H1 (cell line): ENCODE data around the gene KRTAP17-1. TPM values are rescaled to one million over a fixed set of nuclear protein-coding genes. Genes with fewer than 3 reads are reported as not detected.
A peak's percentile ranks its signal among the peaks of the same experiment; 100 is the strongest.

Experiments used
- CTCF ChIA-PET: fragments of 300-600 bp; sonication (Branson Sonifier 250); formaldehyde crosslinking; loops from one replicate; lab custom pipeline; 2021; ENCODE audit not compliant: partially characterized antibody; lab: Charles Lee
- POLR2A ChIA-PET: fragments of 300-600 bp; sonication (Branson Sonifier 250); formaldehyde crosslinking; loops from one replicate; lab custom pipeline; 2021; ENCODE audit warnings: inconsistent platforms; ENCODE audit not compliant: partially characterized antibody; lab: Charles Lee
- DNase-seq, 2 experiments: peaks; one replicate each; pipeline versions ENCODE4 v3.0.0 to v3.0.0-alpha.2; 2010 to 2022; ENCODE audit warnings: low spot score in 2 of 2, low read depth in 1 of 2, mixed read lengths in 1 of 2
- FAIRE-seq: peaks from 2 replicates; lab custom pipeline; 2011; peaks lifted over from hg19 to GRCh38; lab: Jason Lieb, UNC
- H2AFZ ChIP-seq: 2 replicates; pipeline ENCODE4 v1.8.1; 2012; ENCODE audit warnings: low read length, inconsistent platforms
- H2AK5ac ChIP-seq: 2 replicates; pipeline ENCODE4 v1.6.1; 2013; ENCODE audit warnings: low read depth, low read length
- H2BK120ac ChIP-seq: replicated peaks from 2 replicates; pipeline ENCODE3; 2013; ENCODE audit warnings: low read depth, low read length, inconsistent platforms
- H2BK12ac ChIP-seq: 2 replicates; pipeline ENCODE4 v1.6.1; 2013; ENCODE audit warnings: low read depth, low read length
- H2BK15ac ChIP-seq: 2 replicates; pipeline ENCODE4 v1.6.1; 2013; ENCODE audit warnings: low read length
- H2BK20ac ChIP-seq: 2 replicates; pipeline ENCODE4 v1.6.1; 2013; ENCODE audit warnings: low read length
- H2BK5ac ChIP-seq: 2 replicates; pipeline ENCODE4 v1.6.1; 2013; ENCODE audit warnings: low read depth, low read length
- H3K14ac ChIP-seq: 2 replicates; pipeline ENCODE4 v1.6.1; 2013; ENCODE audit warnings: inconsistent platforms; ENCODE audit not compliant: insufficient read length
- H3K18ac ChIP-seq: 2 replicates; pipeline ENCODE4 v1.6.1; 2013; ENCODE audit warnings: low read length; ENCODE audit errors: extremely low read depth
- H3K23ac ChIP-seq: 2 replicates; pipeline ENCODE4 v1.6.1; 2013; ENCODE audit warnings: inconsistent platforms; ENCODE audit not compliant: insufficient read length
- H3K23me2 ChIP-seq: 2 replicates; pipeline ENCODE4 v1.6.1; 2013; ENCODE audit warnings: low read depth, low read length
- H3K27ac ChIP-seq: 2 replicates; pipeline ENCODE4 v1.6.1; 2011; ENCODE audit warnings: low read depth, low read length, inconsistent platforms
- H3K27me3 ChIP-seq, 4 experiments: replicated peaks in 1 of 4; 1 replicate in 1 of 4; 2 replicates in 3 of 4; pipeline versions ENCODE4 v1.6.1 to v1.8.1; 2011 to 2013; ENCODE audit warnings: low read length in 3 of 4, mild to moderate bottlenecking in 3 of 4, inconsistent platforms in 2 of 4, mixed read lengths in 2 of 4, moderate library complexity in 1 of 4; ENCODE audit not compliant: control insufficient read depth in 3 of 4, insufficient read depth in 3 of 4; ENCODE audit errors: extremely low read depth in 1 of 4
- H3K36me3 ChIP-seq, 4 experiments: 2 replicates each; pipeline versions ENCODE4 v1.6.1 to v1.8.1; 2011 to 2013; ENCODE audit warnings: mild to moderate bottlenecking in 4 of 4, low read length in 3 of 4, moderate library complexity in 2 of 4, control low read depth in 1 of 4, inconsistent platforms in 1 of 4; ENCODE audit not compliant: insufficient read depth in 4 of 4, control insufficient read depth in 2 of 4
- H3K4ac ChIP-seq: replicated peaks from 2 replicates; pipeline ENCODE3; 2013; ENCODE audit warnings: low read length, low read depth, mixed read lengths, inconsistent platforms; ENCODE audit not compliant: insufficient read length
- H3K4me1 ChIP-seq, 4 experiments: replicated peaks in 1 of 4; 1 replicate in 1 of 4; 2 replicates in 3 of 4; pipeline versions ENCODE4 v1.6.1 to v1.8.1; 2011 to 2013; ENCODE audit warnings: low read length in 3 of 4, inconsistent platforms in 2 of 4, mixed read lengths in 1 of 4; ENCODE audit not compliant: insufficient read depth in 4 of 4, control insufficient read depth in 3 of 4
- H3K4me2 ChIP-seq, 2 experiments: 2 replicates each; pipeline versions ENCODE4 v1.6.1 to v1.8.1; 2011 to 2013; ENCODE audit warnings: low read depth in 2 of 2, low read length in 2 of 2, control low read depth in 1 of 2, inconsistent platforms in 1 of 2, mild to moderate bottlenecking in 1 of 2; ENCODE audit not compliant: insufficient read depth in 1 of 2
- H3K4me3 ChIP-seq, 4 experiments: fragments of 200-600, 300-600 bp in 1 of 4; sonication (generic), shearing (Covaris generic), sonication (Bioruptor Twin) in 1 of 4; 2 replicates each; pipeline versions ENCODE4 v1.5.1 to v1.8.1; 2011 to 2016; ENCODE audit warnings: low read length in 4 of 4, low read depth in 3 of 4, control low read depth in 2 of 4, inconsistent platforms in 2 of 4, mild to moderate bottlenecking in 2 of 4, mixed read lengths in 1 of 4, moderate library complexity in 1 of 4; ENCODE audit not compliant: insufficient read depth in 2 of 4; ENCODE audit errors: extremely low read depth in 1 of 4
- H3K56ac ChIP-seq: replicated peaks from 2 replicates; pipeline ENCODE3; 2013; ENCODE audit warnings: low read depth, mild to moderate bottlenecking, mixed read lengths, low read length, inconsistent platforms; ENCODE audit not compliant: insufficient read length
- H3K79me1 ChIP-seq: 2 replicates; pipeline ENCODE4 v1.6.1; 2013; ENCODE audit warnings: low read depth, low read length, control low read depth
- H3K79me2 ChIP-seq, 2 experiments: 2 replicates each; pipeline versions ENCODE4 v1.6.1 to v1.8.1; 2012 to 2013; ENCODE audit warnings: low read length in 2 of 2, mild to moderate bottlenecking in 2 of 2, inconsistent platforms in 1 of 2; ENCODE audit not compliant: insufficient read depth in 2 of 2, control insufficient read depth in 1 of 2
- H3K9ac ChIP-seq, 4 experiments: replicated peaks in 1 of 4; 1 replicate in 1 of 4; 2 replicates in 3 of 4; pipeline versions ENCODE4 v1.6.1 to v1.8.1; 2011 to 2013; ENCODE audit warnings: low read depth in 3 of 4, low read length in 3 of 4, control low read depth in 2 of 4, mild to moderate bottlenecking in 2 of 4, moderate library complexity in 2 of 4, inconsistent platforms in 1 of 4; ENCODE audit errors: extremely low read depth in 1 of 4
- H3K9me3 ChIP-seq, 2 experiments: 2 replicates each; pipeline versions ENCODE4 v1.6.1 to v1.8.1; 2012 to 2013; ENCODE audit warnings: mild to moderate bottlenecking in 2 of 2, moderate library complexity in 2 of 2, control low read depth in 1 of 2, inconsistent platforms in 1 of 2, low read depth in 1 of 2, low read length in 1 of 2, mixed read lengths in 1 of 2; ENCODE audit not compliant: insufficient read depth in 2 of 2
- H4K20me1 ChIP-seq, 2 experiments: replicated peaks in 1 of 2; 2 replicates each; pipeline versions ENCODE3 to v1.8.1; 2011 to 2013; ENCODE audit warnings: inconsistent platforms in 2 of 2, low read length in 2 of 2, mild to moderate bottlenecking in 1 of 2; ENCODE audit not compliant: insufficient read depth in 2 of 2, control insufficient read depth in 1 of 2
- H4K5ac ChIP-seq: 2 replicates; pipeline ENCODE4 v1.6.1; 2013; ENCODE audit warnings: low read length, low read depth, mixed read lengths, inconsistent platforms; ENCODE audit not compliant: insufficient read length
- H4K8ac ChIP-seq: 2 replicates; pipeline ENCODE4 v1.8.0; 2013; ENCODE audit warnings: mild to moderate bottlenecking, moderate library complexity, low read length, inconsistent platforms; ENCODE audit not compliant: insufficient read depth; ENCODE audit errors: extremely low read depth
- H4K91ac ChIP-seq: replicated peaks from 2 replicates; pipeline ENCODE3; 2013; ENCODE audit warnings: low read length, mixed read lengths, inconsistent platforms; ENCODE audit not compliant: insufficient read length
- KDM4A ChIP-seq: IDR thresholded peaks from one replicate; pipeline ENCODE4 v1.7.1; 2012; ENCODE audit warnings: low read depth, mild to moderate bottlenecking, moderate library complexity, low read length, inconsistent platforms; ENCODE audit not compliant: severe bottlenecking
- RAD21 ChIP-seq, 2 experiments: IDR thresholded peaks in 1 of 2; conservative IDR thresholded peaks in 1 of 2; 2 replicates each; pipeline ENCODE4 v1.6.1; 2011; ENCODE audit warnings: low read depth in 2 of 2, low read length in 2 of 2, improper control_type of control experiment in 1 of 2, inconsistent platforms in 1 of 2, mild to moderate bottlenecking in 1 of 2, moderate library complexity in 1 of 2
- SAP30 ChIP-seq: fragments of 300-600 bp; sonication (generic); IDR thresholded peaks from 2 replicates; pipeline ENCODE4 v1.7.1; 2012; ENCODE audit warnings: low read length, moderate library complexity, mild to moderate bottlenecking, inconsistent platforms; ENCODE audit not compliant: insufficient read depth, insufficient replicate concordance
- SRF ChIP-seq: IDR thresholded peaks from 2 replicates; pipeline ENCODE4 v1.6.1; 2011; ENCODE audit warnings: mild to moderate bottlenecking, low read depth, low read length, moderate library complexity
- WGBS, 2 experiments: shearing (Covaris generic) in 1 of 2; methylation state at CpG; one replicate each; pipeline versions ENCODE4 v1.1.6 to v1.1.7; 2013 to 2015; ENCODE audit warnings: low lambda C conversion rate in 2 of 2, mixed read lengths in 2 of 2, inconsistent platforms in 1 of 2, low coverage in 1 of 2, missing lambda C conversion rate in 1 of 2; ENCODE audit not compliant: insufficient replicate concordance in 2 of 2, insufficient coverage in 1 of 2, insufficient read length in 1 of 2; ENCODE audit errors: extremely low coverage in 1 of 2, missing lambda C conversion rate in 1 of 2; 5-methylcytosine and 5-hydroxymethylcytosine counted together
- polyA plus RNA-seq, 7 experiments: library from polyadenylated mRNA; depleted of rRNA in 3 of 7; stranded (reverse) in 5 of 7; unstranded in 2 of 7; fragments of >200 nt in 5 of 7; fragments of 200-250 nt in 2 of 7; gene quantifications; 1 replicate in 5 of 7; 2 replicates in 1 of 7; 4 replicates in 1 of 7; pipeline versions ENCODE4 v1.2.1 to v1.2.3, GENCODE V29; 2011 to 2013; ENCODE audit warnings: missing spikeins in 2 of 7, mixed read lengths in 2 of 7
- total RNA-seq: library from RNA; stranded (reverse); fragmentation: NEBNext Ultra II Directional; extraction: Animal tissue kit (Norgen Biotek cat#: 25700); gene quantifications from 2 replicates; pipeline ENCODE4 v1.2.1, GENCODE V29; 2021
- TF ChIP-seq, protein P1 (sequence below): IDR thresholded peaks from 2 replicates; pipeline ENCODE4 v1.6.1; 2011; ENCODE audit warnings: low read length, improper control_type of control experiment

The KRTAP17-1 gene
- total and polyA plus RNA-seq, 2 of the 8 experiments (the other 6 are each of a cell fraction or from before 2014, with no cell fraction given) = not detected

DNA sequence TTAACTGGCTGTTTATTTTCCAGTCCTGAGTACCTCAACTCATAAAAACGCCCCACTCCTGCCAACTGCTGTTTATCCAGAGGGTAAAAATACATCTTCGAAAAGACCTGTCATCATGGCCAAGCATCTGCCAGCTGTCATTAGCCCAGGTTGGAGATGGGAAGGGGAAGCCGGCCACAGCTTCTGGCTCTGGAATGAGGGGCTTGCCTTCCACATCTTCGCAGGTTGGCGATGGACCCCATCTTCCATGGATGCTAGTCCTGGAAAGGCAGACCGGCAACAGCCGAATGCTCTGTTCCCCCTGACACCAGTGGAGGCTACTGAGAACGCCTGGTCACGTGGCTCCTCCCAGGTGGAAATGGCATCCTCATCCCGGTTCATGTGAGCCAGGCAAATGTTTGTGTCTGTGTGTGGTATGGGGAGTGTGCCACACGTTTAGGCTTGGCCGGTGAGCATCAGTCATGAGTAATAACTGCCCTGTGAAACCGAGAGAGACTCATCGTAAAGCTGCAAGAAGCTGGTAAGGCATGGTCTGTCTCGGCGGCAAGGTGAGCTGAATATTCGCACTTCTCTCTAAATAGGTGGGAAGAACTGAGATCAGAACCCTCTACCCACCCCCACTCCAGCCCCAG lies 420 bp upstream of the KRTAP17-1 start:
- H4K8ac ChIP-seq = peak overlapping the region; percentile 48; the same call in 1 of the 2 replicates
- no peak overlapping the region for H2BK20ac ChIP-seq
- POLR2A ChIA-PET = no interaction called here
- FAIRE-seq (no peak), DNase-seq (no peak)
- H3K4me2 ChIP-seq = no peak overlapping the region
- WGBS, 2 experiments = 89% methylated on average over 17 of the region's 17 CpGs; no CpG with 5 or more reads in 1 of the 2 experiments
- H2BK12ac ChIP-seq = no peak overlapping the region
- H3K79me2 ChIP-seq = no peaks in the 10 kb centered on the region
- H2BK15ac ChIP-seq = no peak overlapping the region
- H3K4me3 ChIP-seq = no peak overlapping the region
- H3K4ac ChIP-seq = no peak overlapping the region
- H2AK5ac ChIP-seq = no peak overlapping the region
- no peak overlapping the region for H3K27ac ChIP-seq
- H3K79me1 ChIP-seq = no peaks in the 10 kb centered on the region
- no peaks in the 10 kb centered on the region for H3K23me2 ChIP-seq
- H2BK120ac ChIP-seq = no peak overlapping the region
- H3K56ac ChIP-seq = no peak overlapping the region
- H4K5ac ChIP-seq = no peak overlapping the region
- CTCF ChIA-PET = interaction anchor here (2.7 kb wide), 1 partner anchor 13 kb away, joined by 9 read pairs; no protein-coding TSS in a partner anchor
- no peak overlapping the region for H3K9ac ChIP-seq
- H3K9me3 ChIP-seq = 0 out of 4 replicates have a peak, but pooled peaks cover 0 to 5% of the 10 kb centered on the region in 2 experiments
- no peaks in the 10 kb centered on the region for H3K36me3 ChIP-seq
- no peak overlapping the region for H2BK5ac ChIP-seq
- H3K4me1 ChIP-seq = 0 out of 7 replicates have a peak, but pooled peaks cover 0 to 2% (median 0%) of the 10 kb centered on the region in 4 experiments
- no peaks in the 10 kb centered on the region for H4K20me1 ChIP-seq
- H3K18ac ChIP-seq = no peak overlapping the region
- no peak overlapping the region for H2AFZ ChIP-seq
- H3K14ac ChIP-seq = no peak overlapping the region
- H3K23ac ChIP-seq = no peak overlapping the region
- no peak overlapping the region for H4K91ac ChIP-seq
- H3K27me3 ChIP-seq = no peaks in the 10 kb centered on the region
- TF ChIP-seq, protein P1, sequence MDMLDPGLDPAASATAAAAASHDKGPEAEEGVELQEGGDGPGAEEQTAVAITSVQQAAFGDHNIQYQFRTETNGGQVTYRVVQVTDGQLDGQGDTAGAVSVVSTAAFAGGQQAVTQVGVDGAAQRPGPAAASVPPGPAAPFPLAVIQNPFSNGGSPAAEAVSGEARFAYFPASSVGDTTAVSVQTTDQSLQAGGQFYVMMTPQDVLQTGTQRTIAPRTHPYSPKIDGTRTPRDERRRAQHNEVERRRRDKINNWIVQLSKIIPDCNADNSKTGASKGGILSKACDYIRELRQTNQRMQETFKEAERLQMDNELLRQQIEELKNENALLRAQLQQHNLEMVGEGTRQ = no peak
- no peak for TF ChIP-seq SRF
- TF ChIP-seq RAD21 (IDR thresholded peaks at IDR 0.05 in 1 of 2, conservative IDR thresholded peaks at IDR 0.05 in 1 of 2; ENCODE audit: low read depth in 2 of 2, low read length in 2 of 2) = no peak
- TF ChIP-seq KDM4A = no peak
- no peak for TF ChIP-seq SAP30
